ENCODE data around the gene SORL1-AS1.

SORL1-AS1 gene

DNA sequence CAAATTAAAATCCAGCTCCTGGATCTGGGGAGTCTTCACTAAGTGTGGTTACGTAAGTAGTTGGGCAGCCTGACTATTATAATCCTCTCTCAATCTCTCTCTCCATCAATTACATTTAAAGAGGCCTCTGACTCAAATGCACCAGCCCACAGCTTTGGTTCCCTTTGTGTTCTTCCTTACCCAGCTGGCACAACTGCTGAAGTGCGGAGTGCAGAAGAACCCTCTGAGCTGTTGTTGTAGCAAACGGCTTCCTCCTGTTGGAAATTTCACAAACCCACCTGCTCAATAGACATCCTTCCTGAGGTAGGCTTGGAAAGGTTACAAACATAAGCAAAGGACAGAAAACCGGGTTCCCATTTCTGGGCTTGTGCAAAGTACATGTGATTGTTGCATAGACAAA is 17.6 kb downstream of the SORL1-AS1 start:
- Mint-ChIP-seq H3K9me3 (ENCODE audit: unreplicated experiment) (no peaks in the 10 kb centered on the region), H3K36me3 (ENCODE audit: insufficient read depth, unreplicated experiment) (no peaks in the 10 kb centered on the region), H3K27me3 (ENCODE audit: insufficient read depth, unreplicated experiment) (no peaks in the 10 kb centered on the region), H3K4me1 (ENCODE audit: insufficient read depth, unreplicated experiment) (peaks cover 10% of the 10 kb centered on the region), H3K4me3 (ENCODE audit: unreplicated experiment) (no peak overlapping the region), H3K27ac (ENCODE audit: low read depth, unreplicated experiment) (no peak overlapping the region)
- DNase-seq (ENCODE audit: unreplicated experiment) = no peak
- no TSS peak for BruUV-seq (replicated peaks)
- ChIA-PET POLR2A (interaction anchor here (1.2 kb wide), 1 partner anchor 43 kb away, joined by 3 read pairs; no protein-coding TSS in a partner anchor), CTCF (interaction anchor here (0.7 kb wide), 1 partner anchor 1070 kb away, joined by 3 read pairs; no protein-coding TSS in a partner anchor)
- TF ChIP-seq, protein P1, sequence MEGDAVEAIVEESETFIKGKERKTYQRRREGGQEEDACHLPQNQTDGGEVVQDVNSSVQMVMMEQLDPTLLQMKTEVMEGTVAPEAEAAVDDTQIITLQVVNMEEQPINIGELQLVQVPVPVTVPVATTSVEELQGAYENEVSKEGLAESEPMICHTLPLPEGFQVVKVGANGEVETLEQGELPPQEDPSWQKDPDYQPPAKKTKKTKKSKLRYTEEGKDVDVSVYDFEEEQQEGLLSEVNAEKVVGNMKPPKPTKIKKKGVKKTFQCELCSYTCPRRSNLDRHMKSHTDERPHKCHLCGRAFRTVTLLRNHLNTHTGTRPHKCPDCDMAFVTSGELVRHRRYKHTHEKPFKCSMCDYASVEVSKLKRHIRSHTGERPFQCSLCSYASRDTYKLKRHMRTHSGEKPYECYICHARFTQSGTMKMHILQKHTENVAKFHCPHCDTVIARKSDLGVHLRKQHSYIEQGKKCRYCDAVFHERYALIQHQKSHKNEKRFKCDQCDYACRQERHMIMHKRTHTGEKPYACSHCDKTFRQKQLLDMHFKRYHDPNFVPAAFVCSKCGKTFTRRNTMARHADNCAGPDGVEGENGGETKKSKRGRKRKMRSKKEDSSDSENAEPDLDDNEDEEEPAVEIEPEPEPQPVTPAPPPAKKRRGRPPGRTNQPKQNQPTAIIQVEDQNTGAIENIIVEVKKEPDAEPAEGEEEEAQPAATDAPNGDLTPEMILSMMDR (IDR thresholded peaks at IDR 0.05; ENCODE audit: unreplicated experiment) = no peak
- intact Hi-C loops (cut with micrococcal nuclease) = no loop called here

DNA sequence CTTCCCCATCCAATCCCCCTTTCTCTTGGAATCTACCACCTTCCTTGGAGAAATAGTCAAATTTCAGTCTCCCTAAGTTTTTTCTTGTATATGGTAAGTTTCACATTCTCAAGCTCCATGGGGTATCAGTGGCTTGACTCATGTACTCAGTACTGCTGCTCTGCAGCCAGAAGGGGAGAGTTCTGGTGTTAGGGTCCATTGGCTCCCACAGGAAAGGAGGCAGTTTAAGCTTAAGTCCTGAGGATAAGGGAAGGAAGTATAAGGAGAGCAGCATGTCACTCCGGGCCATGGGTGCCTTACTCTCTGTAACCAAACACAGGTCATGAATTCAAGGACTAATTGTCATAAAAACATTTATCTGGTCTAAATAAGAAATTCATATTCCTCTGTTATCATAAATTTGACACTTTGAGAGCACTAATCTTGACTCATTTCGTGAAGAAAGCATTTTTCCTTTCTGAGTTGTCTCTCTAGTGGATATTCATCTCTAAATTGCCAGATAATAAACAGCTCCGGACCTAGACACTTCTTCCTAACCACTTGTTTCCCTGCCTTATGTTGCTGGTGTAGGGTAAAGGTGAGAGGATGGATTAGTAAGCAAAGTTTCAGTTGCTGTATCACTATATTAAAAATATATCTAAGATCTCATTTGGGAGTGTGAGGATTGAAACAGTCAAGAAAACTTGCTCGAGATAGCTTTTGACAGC is 20.8 kb downstream of the SORL1-AS1 start:
- Mint-ChIP-seq H3K4me3 (ENCODE audit: unreplicated experiment) (no peak overlapping the region), H3K4me1 (ENCODE audit: insufficient read depth, unreplicated experiment) (peaks cover under 1% of the 10 kb centered on the region), H3K27ac (ENCODE audit: low read depth, unreplicated experiment) (no peak overlapping the region), H3K27me3 (ENCODE audit: insufficient read depth, unreplicated experiment) (no peaks in the 10 kb centered on the region), H3K36me3 (ENCODE audit: insufficient read depth, unreplicated experiment) (no peaks in the 10 kb centered on the region), H3K9me3 (ENCODE audit: unreplicated experiment) (no peaks in the 10 kb centered on the region)
- DNase-seq (ENCODE audit: unreplicated experiment) = no peak
- BruUV-seq (replicated peaks) = no TSS peak
- intact Hi-C loops (cut with micrococcal nuclease) = no loop called here
- ChIA-PET POLR2A (interaction anchor here (1.5 kb wide), 1 partner anchor 15 kb away, joined by 4 read pairs; no protein-coding TSS in a partner anchor), CTCF (interaction anchor here (0.5 to 0.8 kb wide), 2 partner anchors 11 to 748 kb away, joined by 3 read pairs; no protein-coding TSS in a partner anchor)
- TF ChIP-seq, protein P1 (IDR thresholded peaks at IDR 0.05; ENCODE audit: unreplicated experiment) = no peak

DNA sequence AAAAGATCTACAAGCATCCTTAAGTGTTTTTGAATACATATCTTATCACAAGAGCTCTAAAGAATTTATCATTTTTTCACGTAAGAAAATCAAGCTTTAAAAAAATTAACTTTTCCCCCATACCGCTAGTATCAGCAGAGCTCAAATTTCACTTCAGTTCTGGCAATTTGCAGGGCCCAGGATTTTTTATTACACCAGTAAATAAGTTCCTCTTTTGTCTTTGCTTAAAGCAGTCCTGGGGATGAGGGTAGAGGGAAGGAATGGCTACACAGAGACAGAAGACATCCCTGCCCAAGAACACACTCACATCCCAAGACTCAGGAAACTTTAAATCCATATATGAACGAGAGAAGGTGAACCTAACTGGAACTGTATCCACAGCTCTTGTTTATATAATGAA is 23.2 kb downstream of the SORL1-AS1 start:
- CTCF ChIA-PET = interaction anchor here (0.6 kb wide), 1 partner anchor 233 kb away, joined by 5 read pairs; no protein-coding TSS in a partner anchor
- intact Hi-C loops (cut with micrococcal nuclease) = no loop called here
- BruUV-seq (replicated peaks) = no TSS peak
- Mint-ChIP-seq H3K36me3 (ENCODE audit: insufficient read depth, unreplicated experiment) (no peaks in the 10 kb centered on the region), H3K9me3 (ENCODE audit: unreplicated experiment) (no peaks in the 10 kb centered on the region), H3K4me3 (ENCODE audit: unreplicated experiment) (no peak overlapping the region), H3K4me1 (ENCODE audit: insufficient read depth, unreplicated experiment) (no peaks in the 10 kb centered on the region), H3K27me3 (ENCODE audit: insufficient read depth, unreplicated experiment) (peaks cover 4% of the 10 kb centered on the region), H3K27ac (ENCODE audit: low read depth, unreplicated experiment) (no peak overlapping the region)
- POLR2A ChIA-PET = interaction anchor here (0.8 to 1.2 kb wide), 2 partner anchors 9 to 10 kb away, joined by 3 read pairs; no protein-coding TSS in a partner anchor
- TF ChIP-seq, protein P1 (IDR thresholded peaks at IDR 0.05; ENCODE audit: unreplicated experiment) = no peak
- no peak for DNase-seq (ENCODE audit: unreplicated experiment)

DNA sequence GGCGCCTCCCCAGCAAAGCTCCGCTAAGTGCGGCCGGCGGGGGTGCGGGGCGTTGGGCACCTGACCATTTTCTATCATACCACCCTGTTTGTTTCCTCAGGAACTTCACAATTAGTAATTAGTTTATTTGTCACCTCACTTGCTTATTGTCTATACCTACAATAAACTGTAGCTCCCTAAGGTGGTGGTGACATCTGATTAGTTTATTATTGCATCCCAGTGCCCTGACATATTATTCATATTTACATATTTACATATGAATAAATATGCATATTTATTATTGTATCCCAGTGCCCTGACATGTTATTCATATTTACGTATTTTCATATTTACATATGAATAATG is 25.4 kb downstream of the SORL1-AS1 start:
- no TSS peak for BruUV-seq (replicated peaks)
- Mint-ChIP-seq H3K27me3 (ENCODE audit: insufficient read depth, unreplicated experiment) (peaks cover 16% of the 10 kb centered on the region), H3K27ac (ENCODE audit: low read depth, unreplicated experiment) (no peak overlapping the region), H3K36me3 (ENCODE audit: insufficient read depth, unreplicated experiment) (no peaks in the 10 kb centered on the region), H3K4me1 (ENCODE audit: insufficient read depth, unreplicated experiment) (no peaks in the 10 kb centered on the region), H3K9me3 (ENCODE audit: unreplicated experiment) (peaks cover 7% of the 10 kb centered on the region), H3K4me3 (ENCODE audit: unreplicated experiment) (no peak overlapping the region)
- CTCF ChIA-PET = no interaction called here
- intact Hi-C loops (cut with micrococcal nuclease) = no loop called here
- POLR2A ChIA-PET = no interaction called here
- TF ChIP-seq, protein P1 (IDR thresholded peaks at IDR 0.05; ENCODE audit: unreplicated experiment) = no peak
- DNase-seq (ENCODE audit: unreplicated experiment) = no peak

All from MCF 10A (cell line).